MM.1S (cell line): ENCODE measurements around the gene FBH1.

Experiments used
- DNase-seq: peaks from one replicate; pipeline ENCODE4 v3.0.0-alpha.2; 2015
- H2AFZ ChIP-seq: fragments of 300-600 bp; sonication (generic); 2 replicates; pipeline ENCODE4 v1.6.0; 2016; ENCODE audit warnings: antibody characterized with exemption, low read length
- H3F3A ChIP-seq: fragments of 300-600 bp; sonication (generic); 2 replicates; pipeline ENCODE4 v1.6.1; 2016; ENCODE audit warnings: mild to moderate bottlenecking, antibody characterized with exemption, low read length, moderate library complexity, mixed read lengths; ENCODE audit not compliant: insufficient read depth
- H3K27ac ChIP-seq: fragments of 300-600 bp; sonication (generic); 2 replicates; pipeline ENCODE4 v1.5.1; 2016; ENCODE audit warnings: mild to moderate bottlenecking, low read length
- H3K27me3 ChIP-seq: fragments of 300-600 bp; sonication (generic); replicated peaks from 2 replicates; pipeline ENCODE4 v1.6.0; 2016; ENCODE audit warnings: low read length; ENCODE audit not compliant: insufficient read depth
- H3K36me3 ChIP-seq: fragments of 300-600 bp; sonication (generic); replicated peaks from 2 replicates; pipeline ENCODE4 v1.6.1; 2016; ENCODE audit warnings: mild to moderate bottlenecking, low read length, mixed read lengths; ENCODE audit not compliant: insufficient read depth
- H3K4me1 ChIP-seq: fragments of 300-600 bp; sonication (generic); 2 replicates; pipeline ENCODE4 v1.6.1; 2016; ENCODE audit warnings: low read length, mixed read lengths
- H3K4me2 ChIP-seq: fragments of 300-600 bp; sonication (generic); 2 replicates; pipeline ENCODE4 v1.6.0; 2016; ENCODE audit warnings: low read depth, low read length
- H3K4me3 ChIP-seq: fragments of 300-600 bp; sonication (generic); 2 replicates; pipeline ENCODE4 v1.5.1; 2016; ENCODE audit warnings: low read length, mixed read lengths
- H3K79me2 ChIP-seq: fragments of 300-600 bp; sonication (generic); 2 replicates; pipeline ENCODE4 v1.6.1; 2016; ENCODE audit warnings: mixed run types, low read length, mixed read lengths
- H3K9ac ChIP-seq: fragments of 300-600 bp; sonication (generic); 2 replicates; pipeline ENCODE4 v1.6.1; 2016; ENCODE audit warnings: low read length, mixed read lengths
- H3K9me2 ChIP-seq: fragments of 300-600 bp; sonication (generic); replicated peaks from 2 replicates; pipeline ENCODE4 v1.6.1; 2016; ENCODE audit warnings: mild to moderate bottlenecking, low read length, mixed read lengths; ENCODE audit not compliant: insufficient read depth
- H3K9me3 ChIP-seq: fragments of 300-600 bp; sonication (generic); replicated peaks from 2 replicates; pipeline ENCODE4 v1.6.1; 2016; ENCODE audit warnings: mild to moderate bottlenecking, low read length, mixed read lengths; ENCODE audit not compliant: insufficient read depth
- H4K20me1 ChIP-seq: fragments of 300-600 bp; sonication (generic); 2 replicates; pipeline ENCODE4 v1.6.1; 2016; ENCODE audit warnings: mild to moderate bottlenecking, low read length, moderate library complexity, mixed read lengths; ENCODE audit not compliant: insufficient read depth
- CTCF ChIP-seq: fragments of 300-600 bp; sonication (generic); IDR thresholded peaks from 2 replicates; pipeline ENCODE4 v1.5.1; 2016; ENCODE audit warnings: antibody characterized with exemption, low read length, mixed read lengths
- EZH2 ChIP-seq: fragments of 300-600 bp; sonication (generic); optimal IDR thresholded peaks from 2 replicates; pipeline ENCODE3; 2017; ENCODE audit warnings: low read depth, mild to moderate bottlenecking, antibody characterized with exemption, low read length, mixed read lengths
- EZH2phosphoT487 ChIP-seq: fragments of 300-600 bp; sonication (generic); IDR thresholded peaks from 2 replicates; pipeline ENCODE4 v1.6.1; 2018; ENCODE audit warnings: antibody characterized with exemption, low read length

The FBH1 gene

DNA sequence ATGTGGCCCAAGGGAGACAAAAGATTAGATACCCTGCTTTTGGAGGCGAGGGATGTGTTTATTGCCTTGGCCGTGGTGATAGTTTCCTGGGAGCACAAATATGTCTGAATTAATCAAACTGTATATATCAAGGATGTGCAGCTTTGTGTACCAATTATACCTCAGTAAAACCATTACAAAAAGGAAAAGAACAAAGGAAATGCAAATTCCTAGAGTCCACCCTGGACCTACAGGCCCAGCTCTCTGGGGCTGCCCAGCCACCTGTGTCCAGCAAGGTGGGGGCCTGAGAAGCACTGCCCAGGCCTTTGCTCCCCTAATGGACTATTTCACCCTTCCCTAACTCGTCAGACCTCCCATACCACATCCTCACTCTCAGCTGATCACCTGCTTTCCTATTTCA is 20.9 kb upstream of the FBH1 start:
- no peak for TF ChIP-seq EZH2
- TF ChIP-seq EZH2phosphoT487 = no peak
- no peak for TF ChIP-seq CTCF
- H3K4me3 ChIP-seq = no peak overlapping the region
- H2AFZ ChIP-seq = no peak overlapping the region
- H3K9me3 ChIP-seq = no peaks in the 10 kb centered on the region
- no peaks in the 10 kb centered on the region for H3K9me2 ChIP-seq
- no peak overlapping the region for H3K27ac ChIP-seq
- no peaks in the 10 kb centered on the region for H4K20me1 ChIP-seq
- no peak overlapping the region for H3K4me2 ChIP-seq
- H3K4me1 ChIP-seq = no peaks in the 10 kb centered on the region
- H3K79me2 ChIP-seq = no peaks in the 10 kb centered on the region
- DNase-seq = no peak
- no peaks in the 10 kb centered on the region for H3K27me3 ChIP-seq
- H3K9ac ChIP-seq = no peak overlapping the region
- no peaks in the 10 kb centered on the region for H3K36me3 ChIP-seq
- H3F3A ChIP-seq = no peaks in the 10 kb centered on the region

- no peak overlapping the region for H2AFZ ChIP-seq
- H3K9me3 ChIP-seq = no peaks in the 10 kb centered on the region
- H3K4me2 ChIP-seq = no peak overlapping the region
- H3K4me3 ChIP-seq = no peak overlapping the region
- no peaks in the 10 kb centered on the region for H3F3A ChIP-seq
- no peaks in the 10 kb centered on the region for H3K79me2 ChIP-seq
- H3K9me2 ChIP-seq = no peaks in the 10 kb centered on the region
- H3K27ac ChIP-seq = no peak overlapping the region
- H3K9ac ChIP-seq = no peak overlapping the region
- H4K20me1 ChIP-seq = no peaks in the 10 kb centered on the region
- DNase-seq = no peak
- no peaks in the 10 kb centered on the region for H3K36me3 ChIP-seq
- TF ChIP-seq EZH2 = no peak
- no peak for TF ChIP-seq CTCF
- no peak for TF ChIP-seq EZH2phosphoT487
- H3K27me3 ChIP-seq = no peaks in the 10 kb centered on the region
- no peaks in the 10 kb centered on the region for H3K4me1 ChIP-seq
These were observed 18.4 kb upstream of the FBH1 start for GRCh38 chr10:5871596-5871995.

DNA sequence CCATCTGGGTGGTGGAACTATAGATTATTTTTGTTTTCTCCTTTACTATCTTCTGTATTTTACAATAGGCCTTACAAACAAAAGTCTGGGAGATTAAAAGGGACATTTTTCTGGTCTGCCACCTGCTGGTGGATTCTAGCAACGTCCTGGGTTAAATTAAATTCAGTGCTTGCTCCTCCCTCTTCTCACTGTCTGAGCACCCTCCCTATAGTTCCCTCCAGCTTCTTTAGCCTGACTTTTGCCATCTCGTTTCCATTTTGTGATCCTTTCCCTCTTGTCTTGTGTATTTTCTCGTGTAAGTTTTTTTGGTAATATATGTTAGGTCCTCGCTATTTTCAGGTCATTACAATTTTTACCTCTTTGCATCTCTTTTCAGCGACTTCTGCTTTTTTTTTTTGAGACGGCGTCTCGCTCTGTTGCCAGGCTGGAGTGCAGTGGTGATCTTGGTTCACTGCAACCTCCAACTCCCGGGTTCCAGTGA is 16.5 kb upstream of the FBH1 start:
- no peaks in the 10 kb centered on the region; the same call in 1 of the 2 replicates for H3F3A ChIP-seq
- H3K4me2 ChIP-seq = no peak overlapping the region
- no peaks in the 10 kb centered on the region for H3K36me3 ChIP-seq
- TF ChIP-seq EZH2phosphoT487 (no peak), CTCF (peak; percentile 65), EZH2 (no peak)
- H4K20me1 ChIP-seq = no peaks in the 10 kb centered on the region
- H3K4me1 ChIP-seq = no peaks in the 10 kb centered on the region
- peak; percentile 69 for DNase-seq
- H3K27ac ChIP-seq = no peak overlapping the region
- H3K9me2 ChIP-seq = no peaks in the 10 kb centered on the region
- no peaks in the 10 kb centered on the region for H3K9me3 ChIP-seq
- H3K27me3 ChIP-seq = no peaks in the 10 kb centered on the region
- H2AFZ ChIP-seq = no peak overlapping the region
- no peak overlapping the region for H3K4me3 ChIP-seq
- H3K9ac ChIP-seq = no peak overlapping the region
- no peaks in the 10 kb centered on the region for H3K79me2 ChIP-seq
